M059J (cell line): ENCODE results near the gene NACC2. TPM values are rescaled to one million over a fixed set of nuclear protein-coding genes. Genes with fewer than 3 reads are reported as not detected.
"Not testable (repeated sequence)": the region's sequence is repeated elsewhere in the genome, so short reads cannot be mapped to it uniquely, and the experiment has no call there.

ENCODE experiments used
- DNase-seq: peaks from one replicate; pipeline ENCODE4 v3.0.0-alpha.2; 2012; ENCODE audit warnings: low read depth
- total RNA-seq: library from RNA; depleted of rRNA; stranded (reverse); fragments of >200 nt; shearing (Covaris generic); gene quantifications from 2 replicates; pipeline ENCODE4 v1.2.3, GENCODE V29; 2014

NACC2 gene
- total RNA-seq, 1 experiment from 2014 or later = 9.8 TPM

- DNase-seq = no peak
Measured at GRCh38 chr9:136110082-136111061, 15.3 kb upstream of the NACC2 start.

GRCh38 chr9:136109351-136110081 is 14.4 kb upstream of the NACC2 start:
- peak; percentile 88 for DNase-seq

GRCh38 chr9:136108648-136109266 is 13.7 kb upstream of the NACC2 start:
- no peak for DNase-seq

GRCh38 chr9:136107953-136108647 is 13.0 kb upstream of the NACC2 start:
- no peak for DNase-seq

GRCh38 chr9:136107155-136107952 is 12.3 kb upstream of the NACC2 start:
- DNase-seq = no peak

- DNase-seq = peak; percentile 17
Measured at GRCh38 chr9:136105398-136106135, 10.5 kb upstream of the NACC2 start.

- no peak for DNase-seq
Measured at GRCh38 chr9:136104916-136105315, 9.8 kb upstream of the NACC2 start.

GRCh38 chr9:136104488-136104800 is 9.4 kb upstream of the NACC2 start:
- no peak for DNase-seq

GRCh38 chr9:136103651-136104487 is 8.8 kb upstream of the NACC2 start:
- DNase-seq = no peak

GRCh38 chr9:136101615-136102074 is 6.6 kb upstream of the NACC2 start:
- DNase-seq = not testable (repeated sequence)

- no peak for DNase-seq
Measured at GRCh38 chr9:136100700-136101614, 5.9 kb upstream of the NACC2 start.

GRCh38 chr9:136099542-136099941 is 4.5 kb upstream of the NACC2 start:
- DNase-seq = no peak

- no peak for DNase-seq
Measured at GRCh38 chr9:136098844-136099243, 3.8 kb upstream of the NACC2 start.

GRCh38 chr9:136098210-136098609 is 3.1 kb upstream of the NACC2 start:
- no peak for DNase-seq

GRCh38 chr9:136096505-136097001 is 1.5 kb upstream of the NACC2 start:
- DNase-seq = no peak

GRCh38 chr9:136093995-136094881 is 851 bp downstream of the NACC2 start:
- no peak for DNase-seq
